Lung microvascular endothelial cell (primary cell): ENCODE results near the gene GPR176. TPM values are rescaled to one million over a fixed set of nuclear protein-coding genes. Genes with fewer than 3 reads are reported as not detected.

Source experiments
- total RNA-seq: library from RNA; depleted of rRNA; stranded (reverse); fragments of >200 nt; gene quantifications from 2 replicates; pipeline ENCODE4 v1.2.1, GENCODE V29; 2014

Gene GPR176
- total RNA-seq, 1 donor from 2014 or later: 2.4 TPM

Other genes with a start within 250 kb of the GPR176 start
- 0.40 and 0.44 TPM in 2 replicates for gene FSIP1, start 137.4 kb downstream of the GPR176 start, total RNA-seq
- gene EIF2AK4, start 13.8 kb upstream of the GPR176 start, total RNA-seq: 22.0 and 25.8 TPM in 2 replicates
- 158 and 164 TPM in 2 replicates for gene SRP14, start 118.9 kb upstream of the GPR176 start, total RNA-seq
- gene BMF, start 188.6 kb upstream of the GPR176 start, total RNA-seq: 2.0 and 3.7 TPM in 2 replicates
- 3.0 and 10.5 TPM in 2 replicates for gene BUB1B, start 240.8 kb upstream of the GPR176 start, total RNA-seq